HepG2 (cell line): ENCODE measurements around the gene FAM219B.

Experiments used
- CSRNP2 ChIP-seq: sonication (generic); formaldehyde crosslinking; conservative IDR thresholded peaks from 2 replicates; pipeline ENCODE4 v1.8.0; 2022; ENCODE audit warnings: low read depth, missing genetic modification reagents
- ZSCAN22 ChIP-seq: sonication (generic); formaldehyde crosslinking; IDR thresholded peaks from 2 replicates; pipeline ENCODE4 v1.4.0; 2020; ENCODE audit warnings: mild to moderate bottlenecking, missing genetic modification reagents

GRCh38 chr15:74889390-74889882 is 17.2 kb downstream of the FAM219B start:
- TF ChIP-seq ZSCAN22, result no peak; the same call in 1 of the 2 replicates
- no peak for TF ChIP-seq CSRNP2 (CRISPR knock-in tag)
